ENCODE data around the gene ALDH18A1. TPM values are rescaled to one million over a fixed set of nuclear protein-coding genes. Genes with fewer than 3 reads are reported as not detected.

ALDH18A1 gene
- total RNA-seq, 1 donor from 2014 or later: 172 TPM

GRCh38 chr10:95560278-95561176 lies 96.0 kb downstream of the ALDH18A1 start:
- Mint-ChIP-seq H3K9me3 (no peaks in the 10 kb centered on the region), H3K4me3 (peak overlapping the region; percentile 96), H3K36me3 (ENCODE audit: low read depth) (no peaks in the 10 kb centered on the region), H3K27ac (ENCODE audit: unreplicated experiment) (peak overlapping the region; percentile 91), H3K27me3 (ENCODE audit: low read depth) (peaks cover 31% of the 10 kb centered on the region), H3K4me1 (peaks cover 46% of the 10 kb centered on the region)
- DNase-seq (ENCODE audit: low read depth, low spot score): peak; percentile 13
- TF ChIP-seq CTCF (conservative IDR thresholded peaks at IDR 0.05): no peak

- Mint-ChIP-seq H3K9me3 (no peaks in the 10 kb centered on the region), H3K4me1 (peaks cover 41% of the 10 kb centered on the region), H3K36me3 (ENCODE audit: low read depth) (no peaks in the 10 kb centered on the region), H3K4me3 (peak overlapping the region; percentile 96), H3K27ac (ENCODE audit: unreplicated experiment) (peak overlapping the region; percentile 38), H3K27me3 (ENCODE audit: low read depth) (peaks cover 31% of the 10 kb centered on the region)
- TF ChIP-seq CTCF (conservative IDR thresholded peaks at IDR 0.05): no peak
- DNase-seq (ENCODE audit: low read depth, low spot score): no peak
Measured at GRCh38 chr10:95559896-95560277, 96.6 kb downstream of the ALDH18A1 start.

GRCh38 chr10:95559471-95559870 lies 97.0 kb downstream of the ALDH18A1 start:
- Mint-ChIP-seq H3K36me3 (ENCODE audit: low read depth) (no peaks in the 10 kb centered on the region), H3K27ac (ENCODE audit: unreplicated experiment) (peak overlapping the region; percentile 38), H3K27me3 (ENCODE audit: low read depth) (peaks cover 31% of the 10 kb centered on the region), H3K4me1 (peaks cover 41% of the 10 kb centered on the region), H3K4me3 (peak overlapping the region; percentile 96), H3K9me3 (no peaks in the 10 kb centered on the region)
- no peak for DNase-seq (ENCODE audit: low read depth, low spot score)
- no peak for TF ChIP-seq CTCF (conservative IDR thresholded peaks at IDR 0.05)

GRCh38 chr10:95558593-95559320 lies 97.8 kb downstream of the ALDH18A1 start:
- Mint-ChIP-seq H3K36me3 (ENCODE audit: low read depth) (no peaks in the 10 kb centered on the region), H3K27ac (ENCODE audit: unreplicated experiment) (no peak overlapping the region), H3K9me3 (no peaks in the 10 kb centered on the region), H3K4me3 (peak overlapping the region; percentile 96), H3K4me1 (peaks cover 41% of the 10 kb centered on the region), H3K27me3 (ENCODE audit: low read depth) (peaks cover 31% of the 10 kb centered on the region)
- TF ChIP-seq CTCF (conservative IDR thresholded peaks at IDR 0.05): no peak
- DNase-seq (ENCODE audit: low read depth, low spot score): no peak

GRCh38 chr10:95556994-95557767 lies 99.3 kb downstream of the ALDH18A1 start:
- Mint-ChIP-seq H3K4me1 (peaks cover 46% of the 10 kb centered on the region), H3K36me3 (ENCODE audit: low read depth) (no peaks in the 10 kb centered on the region), H3K4me3 (peak overlapping the region; percentile 27), H3K27me3 (ENCODE audit: low read depth) (peaks cover 31% of the 10 kb centered on the region), H3K9me3 (no peaks in the 10 kb centered on the region), H3K27ac (ENCODE audit: unreplicated experiment) (peak overlapping the region; percentile 46)
- no peak for TF ChIP-seq CTCF (conservative IDR thresholded peaks at IDR 0.05)
- DNase-seq (ENCODE audit: low read depth, low spot score): no peak
